ENCODE results near the gene TPH2. TPM values are rescaled to one million over a fixed set of nuclear protein-coding genes. Genes with fewer than 3 reads are reported as not detected.

Gene TPH2
- total and polyA plus RNA-seq, 2 of the 4 experiments (the other 2 are of a cell fraction) = not detected

GRCh38 chr12:71958457-71958856 is 19.8 kb downstream of the TPH2 start:
- no peaks in the 10 kb centered on the region for H4K20me1 ChIP-seq (ENCODE audit: insufficient read depth, low read length)
- peak overlapping the region; percentile 98 for H3K23ac ChIP-seq (ENCODE audit: low read depth, low read length)
- CTCF ChIA-PET = interaction anchor here (0.6 kb wide), 2 partner anchors 56 to 60 kb away, joined by 3 to 4 read pairs; no protein-coding TSS in a partner anchor
- H3K4me1 ChIP-seq (ENCODE audit: control insufficient read depth, insufficient read depth, low read length) = peaks cover 14% of the 10 kb centered on the region
- H3K56ac ChIP-seq (ENCODE audit: extremely low read depth, insufficient read depth, low read length) = peak overlapping the region; percentile 95
- H3K18ac ChIP-seq (ENCODE audit: low read depth, low read length) = peak overlapping the region; percentile 92
- peak; percentile 84 for DNase-seq
- POLR2A ChIA-PET (ENCODE audit: unreplicated experiment) = interaction anchor here (0.5 kb wide), 1 partner anchor 560 kb away, joined by 3 read pairs; no protein-coding TSS in a partner anchor
- in situ Hi-C loops (cut with MboI; ENCODE audit: low sequenced_read_pairs) (no loop called here), dilution Hi-C loops (cut with HindIII; ENCODE audit: low sequenced_read_pairs, unreplicated experiment) (no loop called here), intact Hi-C loops (cut with micrococcal nuclease) (loop anchor here (10.0 kb wide), 2 partner anchors 276 to 316 kb away; partner anchors contain the start of gene TRHDE)
- no peaks in the 10 kb centered on the region for H3K27me3 ChIP-seq (ENCODE audit: control insufficient read depth, insufficient read depth, low read length)
- H4K8ac ChIP-seq (ENCODE audit: low read depth in 2 of 2, low read length in 2 of 2) = peak overlapping the region; percentile 60 to 90; a peak in 3 of 4 replicates
- peak overlapping the region; percentile 92 for H2AK5ac ChIP-seq (ENCODE audit: low read depth, low read length)
- H2BK5ac ChIP-seq (ENCODE audit: low read depth, low read length, poor library complexity, severe bottlenecking) = peak overlapping the region; percentile 97
- H3K4me2 ChIP-seq (ENCODE audit: low read depth, low read length) = peak overlapping the region; percentile 60
- peak overlapping the region; percentile 94; the same call in 1 of the 3 replicates for H2BK15ac ChIP-seq (ENCODE audit: low read depth, low read length)
- H4K91ac ChIP-seq (ENCODE audit: insufficient read depth, low read depth, low read length) = peak overlapping the region; percentile 97
- peak overlapping the region; percentile 94 for H3K27ac ChIP-seq (ENCODE audit: insufficient read depth, low read length)
- WGBS, 2 experiments (ENCODE audit: extremely low coverage in 2 of 2, insufficient read length in 1 of 2) = no CpG with 5 or more reads among the region's 2 CpGs
- peak overlapping the region; percentile 69 for H2AFZ ChIP-seq (replicated peaks; ENCODE audit: low read length, poor library complexity)
- peak overlapping the region; percentile 93 for H2AK9ac ChIP-seq (replicated peaks; ENCODE audit: low read depth, low read length, poor library complexity)
- peaks cover 11% of the 10 kb centered on the region for H3K9me1 ChIP-seq (ENCODE audit: insufficient read depth, low read length)
- peak overlapping the region; percentile 97 for H3K14ac ChIP-seq (replicated peaks; ENCODE audit: low read depth, low read length)
- no TSS peak for BruUV-seq (replicated peaks)
- peak overlapping the region; percentile 99 for H3K4ac ChIP-seq (ENCODE audit: low read depth, low read length)
- H2BK120ac ChIP-seq (ENCODE audit: low read depth, low read length) = peak overlapping the region; percentile 100
- no peaks in the 10 kb centered on the region for H3K9me3 ChIP-seq (ENCODE audit: control insufficient read depth, insufficient read depth, low read length)
- peak overlapping the region; percentile 98 for H2BK20ac ChIP-seq (ENCODE audit: low read depth, low read length)
- H3K9ac ChIP-seq (ENCODE audit: low read depth, low read length) = peak overlapping the region; percentile 36; the same call in 1 of the 2 replicates
- peaks cover 0 to 8% of the 10 kb centered on the region in 2 experiments; a peak in 1 of 4 replicates for H3K79me1 ChIP-seq (ENCODE audit: low read depth in 1 of 2, low read length in 2 of 2)
- H3K36me3 ChIP-seq (ENCODE audit: control insufficient read depth, insufficient read depth, low read length) = no peaks in the 10 kb centered on the region
- H3K4me3 ChIP-seq (ENCODE audit: insufficient read depth, low read depth, low read length) = no peak overlapping the region
- no peak for TF ChIP-seq SMC3 (IDR thresholded peaks at IDR 0.05; ENCODE audit: low read depth, low read length)
- no peak for TF ChIP-seq MAZ (IDR thresholded peaks at IDR 0.05; ENCODE audit: borderline replicate concordance, low read depth, low read length)
- no peak for TF ChIP-seq MAFK (IDR thresholded peaks at IDR 0.05; ENCODE audit: low read depth, low read length)
- no peak for TF ChIP-seq USF2 (IDR thresholded peaks at IDR 0.05; ENCODE audit: low read depth, low read length)
- TF ChIP-seq FOS (IDR thresholded peaks at IDR 0.05; ENCODE audit: low read depth, low read length) = 0 out of 2 replicates have a peak, but pooled peaks have one; percentile 26
- peak; percentile 63 for TF ChIP-seq BHLHE40 (IDR thresholded peaks at IDR 0.05; ENCODE audit: low read depth, low read length)
- TF ChIP-seq RCOR1 (IDR thresholded peaks at IDR 0.05; ENCODE audit: insufficient replicate concordance, low read length) = peak; percentile 62
- H4K5ac ChIP-seq (ENCODE audit: low read depth, low read length) = peak overlapping the region; percentile 79
- peak; percentile 63 for ATAC-seq (ENCODE audit: low read depth)
